Activated CD4-positive, CD25-positive, alpha-beta regulatory T cell treated with anti-CD3 and anti-CD28 coated beads, Interleukin-2, amount 50 U/mL, for 24 hours (primary cell): ENCODE measurements around the gene APEH.

Source experiments
- ATAC-seq, 2 donors: fragments of 150-1000 bp; cut with Tn5 transposase; one replicate each; pipeline ENCODE4 v1.10.0; 2021; ENCODE audit warnings: mild to moderate bottlenecking in 1 of 2, moderate library complexity in 1 of 2

Gene APEH

DNA sequence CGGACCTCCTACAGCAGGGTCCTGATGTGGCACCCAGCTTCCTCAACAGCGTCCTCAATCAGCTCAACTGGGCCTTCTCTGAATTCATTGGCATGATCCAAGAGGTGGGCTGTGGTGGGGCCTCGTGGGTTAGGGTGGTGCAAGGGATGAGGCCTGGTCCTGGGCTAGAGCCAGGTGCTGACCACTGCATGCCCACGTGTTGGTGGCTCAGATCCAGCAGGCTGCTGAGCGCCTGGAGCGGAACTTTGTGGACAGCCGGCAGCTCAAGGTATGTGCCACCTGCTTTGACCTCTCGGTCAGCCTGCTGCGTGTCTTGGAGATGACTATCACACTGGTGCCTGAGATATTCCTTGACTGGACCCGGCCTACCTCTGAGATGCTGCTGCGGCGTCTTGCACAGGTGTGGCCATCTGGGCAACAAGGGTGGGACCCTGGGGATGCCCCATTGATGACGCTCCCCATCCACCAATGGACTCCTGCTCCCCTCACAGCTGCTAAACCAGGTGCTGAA, 41.5 kb downstream of the APEH start:
- ATAC-seq, result no peak

DNA sequence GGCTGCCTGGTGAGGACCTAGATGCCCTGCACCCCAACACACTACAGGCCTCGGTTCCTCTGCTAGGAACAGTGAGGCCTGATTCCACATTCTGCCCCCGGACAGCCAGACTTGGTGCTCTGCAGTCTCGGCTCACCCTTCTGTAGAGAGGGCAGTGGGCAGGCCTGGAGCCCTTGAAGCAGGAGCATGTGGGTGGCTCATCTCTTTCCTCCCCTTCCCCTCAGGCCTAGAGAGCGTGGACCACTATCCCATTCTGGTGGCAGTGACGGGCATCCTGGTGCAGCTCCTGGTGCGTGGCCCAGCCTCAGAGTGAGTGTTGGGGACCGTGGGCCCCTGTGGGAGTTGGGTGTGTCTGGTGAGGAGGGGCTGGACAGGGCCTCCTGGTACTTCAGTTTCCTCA, 42.0 kb downstream of the APEH start:
- no peak for ATAC-seq

DNA sequence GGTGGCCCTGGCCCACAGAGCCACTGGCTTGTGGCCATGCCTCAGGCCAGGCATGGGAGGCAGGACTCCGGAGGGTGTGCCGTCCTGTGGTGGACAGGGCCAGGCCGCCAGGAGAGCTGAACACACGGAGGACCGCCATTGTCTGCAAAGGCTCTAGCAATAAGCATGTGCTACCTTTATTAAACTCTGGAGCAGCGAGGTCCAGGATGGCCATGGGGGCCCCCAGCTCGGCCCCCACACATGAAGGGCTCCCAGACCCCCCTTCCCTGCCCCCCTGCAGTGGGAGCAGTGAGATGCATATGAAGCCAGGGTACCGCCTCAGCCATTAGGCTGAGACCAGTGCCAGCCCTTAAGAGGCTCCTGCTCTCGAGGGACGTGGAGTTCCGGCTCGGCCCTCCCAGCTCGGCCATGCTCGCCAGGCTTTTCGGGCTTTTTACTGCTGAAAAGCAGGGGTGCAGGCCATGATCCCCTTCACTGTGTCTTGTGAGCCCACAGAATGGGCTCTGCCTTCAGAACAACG, 42.6 kb downstream of the APEH start:
- no peak for ATAC-seq

DNA sequence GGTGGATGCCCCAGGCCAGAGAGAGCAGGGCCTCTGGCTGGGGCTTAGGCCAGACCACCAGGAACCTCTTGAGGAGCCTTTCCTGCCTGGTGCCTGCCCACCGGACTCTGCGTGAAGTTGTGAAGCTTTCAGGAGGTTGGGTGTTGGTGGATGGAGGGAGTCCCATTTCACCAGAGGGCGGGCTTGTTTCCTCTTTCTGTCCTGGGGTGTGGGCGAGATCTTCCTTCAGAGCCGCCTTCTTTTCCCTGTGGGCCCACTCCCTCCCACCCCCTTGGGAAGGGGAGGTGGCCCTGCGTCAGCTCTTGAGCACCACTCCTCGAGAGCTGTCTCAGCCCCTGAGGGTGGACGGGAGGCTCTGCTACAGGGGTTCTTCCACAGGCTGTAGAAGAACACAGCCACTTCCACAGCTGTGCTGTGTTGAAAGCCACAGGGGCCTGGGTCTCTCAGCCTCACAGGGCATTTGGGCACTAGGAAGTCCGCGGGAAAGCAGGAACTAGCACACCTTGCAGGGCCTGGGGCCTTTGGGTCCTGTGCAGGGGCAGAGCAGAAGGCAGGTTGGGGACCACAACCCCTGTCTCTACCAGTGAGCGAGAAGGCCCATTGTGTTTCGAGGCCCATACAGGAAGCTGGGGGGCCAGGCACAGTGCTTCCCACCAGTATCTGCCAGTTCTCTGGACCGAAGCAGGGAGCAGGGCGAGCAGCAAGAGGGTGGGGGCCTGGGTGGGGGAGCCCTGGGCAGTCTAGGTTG, 43.2 kb downstream of the APEH start:
- ATAC-seq, result no peak

DNA sequence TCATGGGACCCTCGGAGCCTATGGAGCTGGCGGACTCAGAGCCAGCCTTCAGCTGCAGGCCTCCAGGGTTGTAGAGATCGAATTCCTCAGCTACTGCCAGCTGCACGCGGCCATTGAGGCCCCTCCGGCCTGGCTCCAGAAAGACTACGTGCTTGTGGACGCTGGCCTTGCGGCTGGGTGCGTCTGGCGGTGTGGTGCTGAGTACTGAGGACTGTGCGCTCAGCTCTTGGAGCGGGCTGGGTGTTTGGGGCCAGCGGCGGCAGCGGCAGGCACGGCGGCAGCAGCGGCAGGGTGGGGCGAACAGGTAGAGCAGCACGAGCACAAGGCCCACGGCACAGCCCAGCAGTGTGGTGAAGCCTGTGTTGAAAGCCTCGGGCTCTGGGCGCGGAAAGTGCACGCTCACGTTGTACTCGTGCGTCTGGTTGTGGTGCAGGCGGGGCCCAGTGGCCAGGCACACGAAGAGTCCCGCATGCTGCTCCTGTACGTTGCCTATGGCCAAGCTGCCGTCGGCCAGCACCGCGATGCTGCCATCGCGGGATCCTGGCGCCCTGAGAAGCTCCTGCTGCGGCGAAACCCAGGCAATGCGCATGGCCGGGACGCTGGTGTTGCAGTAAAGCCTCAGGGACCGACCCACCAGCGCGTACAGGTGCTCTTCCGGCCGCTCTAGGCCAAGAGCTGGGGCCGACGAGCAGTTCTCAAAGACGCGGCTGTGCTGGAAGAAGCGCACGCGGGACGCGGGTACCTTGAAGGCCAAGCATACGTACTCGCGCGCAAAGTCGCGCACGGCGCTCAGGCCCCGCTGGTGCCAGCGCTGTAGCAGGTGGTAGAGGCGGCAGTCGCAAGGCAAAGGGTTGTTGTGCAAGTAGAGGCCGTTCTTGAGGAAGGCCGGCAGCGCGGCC, 44.1 kb downstream of the APEH start:
- no peak for ATAC-seq

DNA sequence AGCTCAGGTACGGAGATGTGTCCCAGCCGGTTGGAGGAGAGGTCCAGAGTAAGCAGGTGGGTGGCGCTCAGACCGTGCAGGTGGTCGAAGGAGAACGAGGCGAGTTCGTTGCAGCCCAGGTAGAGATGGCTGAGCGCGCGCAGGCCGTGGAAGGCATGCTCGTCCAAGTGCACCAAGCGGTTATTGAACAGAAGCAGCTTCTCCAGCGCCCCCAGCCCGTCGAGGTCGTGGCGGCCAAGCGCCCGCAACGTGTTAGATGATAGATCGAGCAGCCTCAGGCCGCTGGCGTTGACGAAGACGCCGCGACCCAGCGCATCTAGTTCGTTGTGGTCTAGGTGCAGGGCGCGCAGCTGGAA, 44.7 kb downstream of the APEH start:
- no peak for ATAC-seq

DNA sequence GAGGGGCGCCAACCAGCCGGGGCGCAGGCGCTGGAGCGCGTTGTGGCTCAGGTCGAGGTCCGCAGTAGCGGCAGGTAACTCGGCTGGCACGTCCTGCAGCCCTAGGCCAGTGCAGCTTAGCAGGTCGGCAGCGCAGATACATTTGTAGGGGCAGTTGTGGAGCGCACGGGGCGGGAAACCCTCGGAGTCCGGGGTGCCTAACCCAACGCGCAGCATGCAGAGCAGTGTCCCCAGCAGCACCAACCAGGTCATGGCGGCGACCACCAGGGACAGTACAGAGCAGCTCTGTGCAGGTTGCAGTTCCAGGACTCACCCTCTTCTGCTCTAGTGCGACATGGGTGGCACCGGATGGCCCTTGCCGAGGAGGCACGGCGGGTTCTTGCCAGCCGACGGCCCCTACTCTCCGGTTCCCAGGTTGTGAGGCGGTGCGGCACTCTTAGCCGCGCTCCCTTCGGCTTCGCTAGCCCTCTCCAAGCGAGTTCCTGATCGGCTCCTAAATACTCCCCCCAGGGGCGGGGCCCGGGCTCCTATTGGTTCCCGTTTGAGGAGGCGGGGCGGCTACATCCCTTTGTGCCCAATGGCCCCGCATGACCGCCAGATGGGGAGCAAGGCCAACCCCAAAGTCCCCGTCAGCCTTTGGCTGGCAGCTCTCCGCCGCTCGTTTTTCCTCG, 45.2 kb downstream of the APEH start, which contains the start of gene AMIGO3:
AMIGO3 (minus strand) TSS at position 471 of the 671 bp plus-strand sequence; CDS start at position 252, 219 bp downstream.
- ATAC-seq, result peak; percentile 66 to 69

DNA sequence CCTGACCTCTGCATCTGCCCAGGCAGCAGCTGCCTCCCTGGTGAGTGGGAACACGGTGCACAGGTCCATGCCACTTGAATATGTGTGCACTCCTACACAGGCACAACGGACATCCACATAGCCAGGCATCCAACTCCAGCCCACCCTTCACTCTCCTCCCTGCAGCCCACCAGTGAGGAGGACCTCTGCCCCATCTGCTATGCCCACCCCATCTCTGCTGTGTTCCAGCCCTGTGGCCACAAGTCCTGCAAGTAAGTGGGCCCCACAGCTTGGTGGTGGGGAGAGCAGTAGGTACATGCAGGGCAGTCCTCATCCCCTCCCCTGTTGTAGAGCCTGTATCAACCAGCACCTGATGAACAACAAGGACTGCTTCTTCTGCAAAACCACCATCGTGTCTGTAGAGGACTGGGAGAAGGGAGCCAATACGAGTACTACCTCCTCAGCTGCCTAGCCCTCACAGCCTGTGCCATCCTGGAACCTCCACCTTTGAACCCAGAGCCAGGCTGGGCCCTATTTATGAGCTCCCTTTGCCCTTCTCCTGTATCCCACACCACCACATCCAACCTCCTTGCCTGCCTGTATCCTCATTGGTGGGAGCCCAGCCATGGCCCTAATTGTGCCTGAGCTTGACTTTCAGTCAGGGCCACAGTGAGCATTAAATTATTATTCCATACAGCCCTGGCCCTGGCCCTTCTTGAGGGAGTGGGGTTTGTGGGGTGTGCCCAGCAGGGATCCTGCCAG, 46.9 kb downstream of the APEH start:
- ATAC-seq, result no peak

DNA sequence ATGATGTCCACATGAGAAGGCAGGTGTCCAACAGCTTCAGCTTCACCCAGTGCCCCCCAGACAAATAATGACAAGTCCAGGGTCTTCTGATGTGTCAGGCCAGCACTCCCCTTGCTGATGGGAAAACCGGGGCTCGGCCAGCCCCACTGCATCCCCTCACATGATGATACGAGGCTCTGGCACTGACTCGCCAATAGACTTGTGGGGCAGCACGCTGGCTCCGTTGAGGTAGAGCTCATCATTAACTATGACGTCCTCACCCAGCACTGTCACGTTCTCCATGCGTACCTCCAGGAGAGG, 47.4 kb downstream of the APEH start:
- no peak for ATAC-seq

DNA sequence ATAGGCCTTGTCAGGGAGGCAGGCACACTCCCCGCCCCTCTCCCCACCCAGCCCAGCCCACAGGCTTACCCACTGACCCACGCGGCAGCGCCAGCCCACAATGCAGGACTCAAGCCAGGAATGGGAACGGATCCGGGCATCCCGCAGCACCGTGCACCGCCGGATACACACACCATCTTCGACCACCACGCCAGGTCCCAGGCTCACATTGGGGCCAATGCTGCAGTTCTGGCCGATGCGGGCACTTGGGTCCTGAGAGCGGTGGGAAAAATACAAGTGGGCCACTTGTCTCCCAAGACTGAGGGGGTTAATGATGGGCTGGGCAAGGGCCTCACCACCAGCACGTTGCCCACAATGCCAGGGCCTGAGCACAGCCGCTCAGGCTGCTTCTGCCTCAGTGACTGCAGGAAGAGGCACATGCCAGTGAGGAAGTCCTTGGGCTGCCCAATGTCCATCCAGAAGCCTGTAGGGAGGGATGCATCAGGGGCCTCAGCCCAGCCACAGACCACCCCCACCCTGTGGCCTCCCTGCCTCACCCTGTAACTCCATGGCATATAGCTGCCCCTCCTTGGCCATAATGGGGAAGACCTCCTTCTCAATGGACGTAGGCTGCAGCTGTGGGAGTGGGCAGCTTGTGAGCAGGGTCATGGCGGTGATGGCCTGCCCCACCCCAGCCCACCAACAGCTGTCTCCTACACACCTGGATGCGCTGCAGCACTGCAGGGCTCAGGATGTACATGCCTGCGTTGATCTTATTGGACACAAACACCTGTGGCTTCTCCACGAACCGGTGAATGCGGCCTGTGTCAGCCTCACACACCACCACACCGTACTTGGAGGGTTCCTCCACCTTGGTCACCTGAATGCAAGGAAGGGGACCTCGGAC, 48.0 kb downstream of the APEH start:
- no peak for ATAC-seq

DNA sequence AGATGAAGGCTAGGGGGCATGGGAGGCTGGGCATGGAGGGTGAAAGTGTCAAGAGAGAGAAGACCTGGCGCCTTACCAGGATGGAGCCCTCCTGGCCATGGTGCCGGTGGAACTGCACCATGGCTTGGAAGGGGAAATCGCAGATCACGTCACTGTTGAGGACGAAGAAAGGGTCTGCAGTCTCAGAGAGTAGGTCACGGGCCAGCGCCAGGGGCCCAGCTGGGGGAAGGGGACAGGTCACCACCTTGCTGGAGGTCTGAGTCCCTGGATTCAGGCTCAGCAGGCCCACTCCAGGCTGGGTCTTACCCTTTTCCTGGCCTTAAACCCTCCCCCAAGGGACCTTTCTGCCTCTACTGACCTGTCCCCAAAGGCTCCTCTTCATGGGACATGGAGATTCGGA, 48.7 kb downstream of the APEH start:
- ATAC-seq, result no peak

DNA sequence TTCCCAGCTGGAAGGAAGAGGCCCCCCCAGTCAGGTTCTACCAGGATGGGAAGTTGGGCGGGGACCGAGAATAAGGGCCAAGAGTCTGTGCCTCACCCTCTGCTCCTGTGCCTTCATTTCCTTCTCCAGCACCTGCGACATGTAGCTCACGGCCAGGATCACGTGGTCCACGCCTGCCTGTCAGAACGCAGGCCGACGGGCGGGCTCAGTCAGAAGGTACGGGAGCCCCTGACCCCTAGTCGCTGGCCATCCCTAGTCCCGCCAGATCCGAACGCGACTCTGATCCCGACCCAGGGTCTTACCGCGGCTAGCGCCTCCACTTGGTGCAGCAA, 49.1 kb downstream of the APEH start:
- ATAC-seq, result peak; percentile 11 to 23

DNA sequence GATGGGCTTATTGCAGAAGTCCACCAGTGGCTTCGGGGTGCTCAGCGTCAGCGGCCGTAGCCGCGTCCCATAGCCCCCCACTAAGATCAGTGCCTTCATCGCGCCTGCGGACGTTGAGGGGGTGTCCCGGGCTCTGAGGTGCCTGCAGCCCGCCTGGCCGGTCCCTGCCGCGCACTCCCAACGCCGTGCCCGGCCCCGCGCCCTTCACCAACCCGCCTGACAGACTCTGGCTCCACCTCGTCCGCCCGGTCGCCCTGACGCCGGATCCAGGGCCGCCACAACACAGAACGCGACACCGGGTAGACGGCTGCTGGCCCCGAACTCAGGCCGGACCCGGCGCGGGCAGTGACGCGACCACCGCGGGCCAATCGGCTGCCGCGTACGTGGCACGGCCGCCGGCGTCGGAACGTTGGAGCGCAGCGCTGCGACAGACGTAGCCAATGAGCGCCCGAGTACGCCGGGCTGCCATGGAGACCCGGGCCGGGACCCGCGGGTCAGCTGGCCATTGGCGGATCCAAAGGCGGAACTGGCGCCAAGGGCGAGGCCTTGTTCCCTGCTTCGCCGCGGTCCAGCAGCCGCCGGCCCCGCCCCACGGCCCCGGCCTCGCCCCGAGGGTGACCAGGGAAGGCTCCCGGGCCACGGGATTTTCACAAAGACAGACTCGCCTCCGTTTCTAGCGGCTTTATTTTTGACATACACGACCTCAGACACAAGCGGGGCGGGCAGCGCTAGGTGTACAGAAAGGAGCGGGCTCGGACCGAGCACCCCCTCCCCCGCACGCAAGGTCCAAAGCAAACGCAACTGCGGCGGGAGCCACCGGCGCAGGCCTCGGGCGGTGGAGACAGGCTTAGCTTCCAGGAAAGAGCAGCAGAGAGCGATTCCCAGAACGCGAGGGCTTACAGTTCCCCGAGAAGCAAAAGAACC, 49.7 kb downstream of the APEH start, which contains the start of gene GMPPB:
GMPPB (minus strand) TSS at position 324 of the 924 bp plus-strand sequence; CDS start at position 99, 225 bp downstream.
- peak; percentile 86 to 87 for ATAC-seq

DNA sequence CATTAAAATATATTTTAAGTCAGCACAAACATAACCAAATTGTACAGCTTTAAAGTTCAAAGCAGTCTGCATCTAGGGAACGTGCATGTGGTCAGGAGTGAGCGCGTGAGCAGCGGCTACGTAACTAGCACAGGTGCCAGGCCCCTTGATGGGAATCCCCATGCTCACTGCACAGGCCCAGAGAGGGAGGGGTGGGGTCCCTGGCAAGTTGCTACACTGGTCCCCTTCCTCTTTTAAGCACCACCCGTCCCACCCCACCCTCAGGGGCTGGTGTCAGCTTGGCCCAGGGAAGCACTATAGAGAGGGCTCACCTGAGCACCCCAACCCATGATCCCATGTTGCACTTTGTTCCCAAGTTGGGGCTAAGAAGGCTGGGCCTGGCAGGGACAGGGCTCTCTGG, 50.4 kb downstream of the APEH start:
- ATAC-seq, result no peak

DNA sequence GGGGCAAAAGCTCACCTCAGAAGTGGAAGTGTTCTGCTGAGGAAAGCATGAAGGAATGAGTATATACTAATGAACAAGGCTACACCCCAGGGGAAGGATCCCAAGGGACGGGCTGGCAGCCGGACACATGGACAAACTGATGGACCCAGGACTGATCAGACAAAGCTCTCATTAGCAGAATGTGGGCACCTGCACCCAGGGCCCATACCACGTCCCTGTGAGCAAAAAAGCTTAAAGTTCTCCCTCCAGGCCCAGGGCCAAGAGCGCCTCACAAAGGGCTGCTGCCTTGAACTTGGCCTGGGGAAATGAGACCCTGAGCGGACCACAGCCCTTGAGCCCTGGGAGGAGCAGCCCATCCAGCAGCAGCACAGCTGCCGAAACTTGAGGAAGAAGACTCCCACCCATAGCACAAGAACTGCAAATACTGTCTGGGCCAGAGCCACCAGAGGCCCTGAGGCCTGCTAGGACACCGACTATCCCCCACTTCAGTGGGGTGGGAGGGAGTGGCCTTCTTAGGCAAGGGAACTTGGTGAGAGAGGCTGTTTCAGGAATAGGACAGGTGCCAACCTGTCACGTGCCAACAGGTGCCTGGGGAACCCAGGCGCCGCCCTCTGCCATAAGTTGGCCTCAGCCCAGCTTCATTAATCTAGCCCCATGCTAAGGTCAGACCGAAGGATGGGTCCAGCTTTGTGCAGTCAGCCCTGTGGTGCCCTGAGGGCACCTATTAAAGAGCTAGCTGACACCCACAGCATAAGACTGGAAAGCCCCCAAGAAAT, 51.9 kb downstream of the APEH start:
- no peak for ATAC-seq

DNA sequence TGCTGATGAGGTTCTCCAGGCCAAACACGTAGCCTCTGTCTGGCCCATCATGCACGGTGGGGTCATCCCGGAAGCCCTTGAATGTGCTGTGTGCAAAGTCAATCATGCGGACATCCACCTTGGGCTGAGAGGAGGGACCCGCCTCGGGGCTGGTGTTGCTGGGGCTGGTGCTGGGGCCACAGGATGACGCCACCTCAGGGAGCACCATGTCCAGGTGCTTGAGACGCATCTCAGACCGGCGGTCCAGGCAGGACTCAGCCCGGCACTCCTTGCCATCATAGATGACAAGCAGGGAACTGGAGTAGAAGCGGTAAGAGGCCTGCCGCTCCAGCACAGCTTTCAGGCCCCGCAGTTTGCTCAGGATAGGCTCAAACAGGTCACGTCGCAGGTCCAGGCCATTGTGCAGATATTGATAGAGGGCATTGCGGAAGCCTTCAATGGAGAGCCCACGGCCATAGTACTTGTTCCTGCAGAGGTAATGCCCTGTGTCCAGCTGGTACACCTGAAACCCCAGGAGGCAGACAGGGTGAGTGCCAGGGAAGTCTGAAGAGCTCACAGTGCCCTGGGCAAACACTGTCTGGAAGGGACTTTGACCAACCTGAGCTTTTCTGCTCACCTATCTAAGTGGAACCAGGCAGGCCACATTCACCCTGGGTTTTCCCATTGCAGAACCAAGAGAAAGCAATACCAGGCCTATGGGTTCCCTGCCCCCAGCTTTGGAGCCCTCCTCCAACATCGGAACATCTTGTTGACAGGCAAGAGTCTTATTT, 53.2 kb downstream of the APEH start:
- ATAC-seq, result no peak

DNA sequence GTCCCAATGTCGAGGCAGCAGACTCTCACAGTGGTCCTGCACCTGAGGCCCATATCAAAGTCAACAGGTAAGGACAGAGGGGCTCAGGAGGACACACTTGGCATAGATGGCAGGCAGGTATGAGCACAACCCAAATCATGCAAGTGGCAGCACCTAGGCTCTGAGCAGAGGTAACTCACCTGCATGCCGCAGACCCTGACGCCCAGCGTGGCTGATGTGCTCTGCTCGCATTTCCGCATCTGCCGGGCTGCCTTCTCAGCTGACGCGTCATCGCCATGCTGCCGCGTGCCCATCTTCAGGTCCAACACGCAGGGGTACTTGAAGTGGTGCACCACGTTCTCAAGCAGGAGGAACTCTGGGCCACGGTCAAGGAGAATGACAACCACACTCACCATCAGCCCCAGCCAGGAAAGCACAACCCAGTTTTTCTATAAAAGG, 53.8 kb downstream of the APEH start:
- ATAC-seq, result no peak

DNA sequence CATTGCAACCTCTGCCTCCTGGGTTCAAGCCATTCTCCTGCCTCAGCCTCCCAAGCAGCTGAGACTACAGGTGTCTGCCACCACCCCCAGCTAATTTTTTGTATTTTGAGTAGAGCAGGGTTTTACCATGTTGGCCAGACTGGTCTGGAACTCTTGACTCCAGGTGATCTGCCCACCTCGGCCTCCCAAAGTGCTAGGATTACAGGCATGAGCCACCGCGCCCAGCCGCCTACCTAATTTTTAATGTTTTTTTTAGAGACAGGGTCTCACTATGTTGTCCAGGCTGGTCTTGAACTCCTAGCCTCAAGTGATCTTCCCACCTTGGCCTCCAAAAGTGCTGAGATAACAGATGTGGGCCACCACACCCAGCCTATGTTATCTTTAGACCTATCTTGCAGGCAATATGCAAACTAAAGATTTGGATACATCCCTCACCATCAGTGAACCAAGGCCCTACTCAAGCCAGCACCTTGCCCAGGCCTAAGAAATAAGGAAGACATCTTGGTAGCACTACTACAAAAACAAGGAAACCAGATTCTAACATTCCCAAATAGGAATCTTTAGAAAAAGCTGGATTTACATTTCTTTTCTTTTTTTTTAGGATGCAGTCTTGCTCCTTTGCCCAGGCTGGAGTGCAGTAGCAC, 55.9 kb downstream of the APEH start:
- no peak for ATAC-seq
